Measurements from ENCODE around the gene FADS3.

The FADS3 gene

DNA sequence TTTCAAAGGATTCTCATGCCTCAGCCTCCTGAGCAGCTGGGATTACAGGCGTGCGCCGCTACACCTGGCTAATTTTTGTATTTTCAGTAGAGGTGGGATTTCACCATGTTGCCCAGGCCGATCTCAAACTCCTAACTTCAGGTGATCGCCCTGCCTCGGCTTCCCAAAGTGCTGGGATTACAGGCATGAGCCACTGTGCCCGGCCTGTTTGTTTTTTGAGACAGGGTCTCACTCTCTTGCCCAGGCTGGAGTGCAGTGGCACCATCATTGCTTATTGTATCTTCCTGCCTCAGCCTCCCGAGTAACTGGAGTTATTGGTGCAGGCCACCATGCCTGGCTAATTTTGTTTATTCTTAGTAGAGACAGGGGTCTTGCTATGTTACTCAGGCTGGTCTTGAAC lies 55.2 kb downstream of the FADS3 start:
- H3K4me1 ChIP-seq (ENCODE audit: insufficient read depth, low read length) = peaks cover 52% of the 10 kb centered on the region
- H3K9ac ChIP-seq (ENCODE audit: low read depth, low read length) = no peak overlapping the region
- peaks cover 88% of the 10 kb centered on the region for H3K79me2 ChIP-seq (ENCODE audit: insufficient read depth, low read length)
- H3K9me3 ChIP-seq (ENCODE audit: insufficient read depth, low read length, severe bottlenecking) = no peaks in the 10 kb centered on the region
- DNase-seq (no peak), ATAC-seq (ENCODE audit: insufficient read depth, low read depth) (no peak)
- no peak overlapping the region for H3K4me2 ChIP-seq (ENCODE audit: insufficient read depth, low read length)
- peaks cover 51% of the 10 kb centered on the region; the same call in 1 of the 2 replicates for H4K20me1 ChIP-seq (ENCODE audit: insufficient read depth, low read length)
- H3K27me3 ChIP-seq (ENCODE audit: insufficient read depth, low read length, poor library complexity) = no peaks in the 10 kb centered on the region
- H2AFZ ChIP-seq (ENCODE audit: low read depth, low read length) = no peak overlapping the region
- H3K27ac ChIP-seq (ENCODE audit: low read length) = peak overlapping the region; percentile 99
- H3K4me3 ChIP-seq (ENCODE audit: low read depth in 1 of 2, low read length in 2 of 2) = no peak overlapping the region
- peaks cover 80% of the 10 kb centered on the region for H3K36me3 ChIP-seq (ENCODE audit: insufficient read depth, low read length)
- TF ChIP-seq, protein P1, sequence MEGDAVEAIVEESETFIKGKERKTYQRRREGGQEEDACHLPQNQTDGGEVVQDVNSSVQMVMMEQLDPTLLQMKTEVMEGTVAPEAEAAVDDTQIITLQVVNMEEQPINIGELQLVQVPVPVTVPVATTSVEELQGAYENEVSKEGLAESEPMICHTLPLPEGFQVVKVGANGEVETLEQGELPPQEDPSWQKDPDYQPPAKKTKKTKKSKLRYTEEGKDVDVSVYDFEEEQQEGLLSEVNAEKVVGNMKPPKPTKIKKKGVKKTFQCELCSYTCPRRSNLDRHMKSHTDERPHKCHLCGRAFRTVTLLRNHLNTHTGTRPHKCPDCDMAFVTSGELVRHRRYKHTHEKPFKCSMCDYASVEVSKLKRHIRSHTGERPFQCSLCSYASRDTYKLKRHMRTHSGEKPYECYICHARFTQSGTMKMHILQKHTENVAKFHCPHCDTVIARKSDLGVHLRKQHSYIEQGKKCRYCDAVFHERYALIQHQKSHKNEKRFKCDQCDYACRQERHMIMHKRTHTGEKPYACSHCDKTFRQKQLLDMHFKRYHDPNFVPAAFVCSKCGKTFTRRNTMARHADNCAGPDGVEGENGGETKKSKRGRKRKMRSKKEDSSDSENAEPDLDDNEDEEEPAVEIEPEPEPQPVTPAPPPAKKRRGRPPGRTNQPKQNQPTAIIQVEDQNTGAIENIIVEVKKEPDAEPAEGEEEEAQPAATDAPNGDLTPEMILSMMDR (IDR thresholded peaks at IDR 0.05; ENCODE audit: borderline replicate concordance, extremely low read depth, low read length, poor library complexity, severe bottlenecking) = no peak
- no peak for TF ChIP-seq EZH2 (IDR thresholded peaks at IDR 0.05; ENCODE audit: borderline replicate concordance, low read depth, low read length, severe bottlenecking)

DNA sequence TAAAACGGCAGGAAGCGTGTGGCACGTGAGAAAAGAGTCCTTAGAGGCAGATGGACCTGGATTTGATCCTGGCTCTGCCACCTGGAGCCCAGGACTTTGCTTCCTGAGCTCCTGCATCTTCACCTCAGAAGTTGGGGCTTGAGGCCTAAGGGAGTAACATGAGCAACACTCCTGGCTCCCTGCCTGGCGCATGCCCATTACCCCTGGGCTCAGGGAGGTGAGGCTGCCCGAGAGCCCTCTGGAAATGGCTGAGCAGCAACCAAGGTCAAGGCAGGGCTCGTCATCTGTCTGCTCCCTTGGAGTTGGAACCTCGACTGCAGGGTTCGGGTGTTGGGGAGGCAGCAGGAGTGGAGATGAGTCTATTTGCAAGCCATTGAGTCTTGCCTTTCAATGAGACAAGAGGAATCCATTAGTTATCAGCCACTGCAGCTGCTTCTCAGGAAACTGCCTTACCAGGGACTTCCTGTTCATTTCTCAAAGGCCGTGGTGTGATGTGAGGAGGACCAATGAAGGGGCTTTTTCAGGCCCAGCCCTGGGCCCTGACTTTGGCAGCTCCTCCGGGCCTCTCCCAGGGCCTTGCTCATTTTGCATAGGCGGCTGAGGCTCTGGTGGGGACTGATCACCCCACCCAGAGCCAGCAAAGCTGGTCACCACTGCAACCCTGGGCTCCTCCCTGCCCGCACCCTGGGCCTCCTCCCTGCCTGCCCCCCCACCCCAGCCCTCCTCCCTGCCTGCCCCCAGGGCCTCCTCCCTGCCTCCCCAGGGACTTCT lies 56.9 kb downstream of the FADS3 start:
- DNase-seq (peak; percentile 93), ATAC-seq (ENCODE audit: insufficient read depth, low read depth) (peak; percentile 94)
- TF ChIP-seq, protein P1 (IDR thresholded peaks at IDR 0.05; ENCODE audit: borderline replicate concordance, extremely low read depth, low read length, poor library complexity, severe bottlenecking) = no peak
- TF ChIP-seq EZH2 (IDR thresholded peaks at IDR 0.05; ENCODE audit: borderline replicate concordance, low read depth, low read length, severe bottlenecking) = no peak
- Histone ChIP-seq H4K20me1 (ENCODE audit: insufficient read depth, low read length) (peaks cover 57% of the 10 kb centered on the region), H3K27me3 (ENCODE audit: insufficient read depth, low read length, poor library complexity) (no peaks in the 10 kb centered on the region), H3K9ac (ENCODE audit: low read depth, low read length) (peak overlapping the region; percentile 90), H2AFZ (ENCODE audit: low read depth, low read length) (peak overlapping the region; percentile 42), H3K79me2 (ENCODE audit: insufficient read depth, low read length) (peaks cover 93% of the 10 kb centered on the region), H3K9me3 (ENCODE audit: insufficient read depth, low read length, severe bottlenecking) (no peaks in the 10 kb centered on the region), H3K27ac (ENCODE audit: low read length) (peak overlapping the region; percentile 99), H3K4me2 (ENCODE audit: insufficient read depth, low read length) (peak overlapping the region; percentile 81), H3K36me3 (ENCODE audit: insufficient read depth, low read length) (peaks cover 80% of the 10 kb centered on the region), H3K4me1 (ENCODE audit: insufficient read depth, low read length) (peaks cover 69% of the 10 kb centered on the region), H3K4me3 (ENCODE audit: low read depth in 1 of 2, low read length in 2 of 2) (peak overlapping the region in 1 of 2 experiments; percentile 84; a peak in 2 of 4 replicates)

DNA sequence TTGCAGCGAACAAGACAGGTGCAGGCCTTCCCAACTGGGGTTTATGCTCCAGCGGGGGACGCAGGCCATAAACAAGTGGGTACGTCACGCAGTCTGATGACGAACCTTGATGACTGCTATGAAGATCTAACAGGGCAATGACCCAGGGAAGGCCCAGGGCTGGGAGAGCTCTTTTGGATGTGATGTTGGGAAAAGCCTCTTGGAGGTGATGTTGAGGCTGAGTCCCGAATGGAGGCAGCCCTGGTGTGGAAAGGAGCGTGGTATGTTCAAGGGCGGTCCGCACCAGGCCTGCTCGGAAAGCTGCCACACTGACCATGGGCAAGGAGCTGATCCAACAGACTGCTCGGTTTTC lies 57.4 kb downstream of the FADS3 start:
- TF ChIP-seq, protein P1 (IDR thresholded peaks at IDR 0.05; ENCODE audit: borderline replicate concordance, extremely low read depth, low read length, poor library complexity, severe bottlenecking) = peak; percentile 22
- no peak for TF ChIP-seq EZH2 (IDR thresholded peaks at IDR 0.05; ENCODE audit: borderline replicate concordance, low read depth, low read length, severe bottlenecking)
- DNase-seq = peak; percentile 26
- Histone ChIP-seq H3K4me3 (ENCODE audit: low read depth in 1 of 2, low read length in 2 of 2) (peak overlapping the region in 1 of 2 experiments; percentile 84; a peak in 2 of 4 replicates), H4K20me1 (ENCODE audit: insufficient read depth, low read length) (peaks cover 60% of the 10 kb centered on the region), H3K36me3 (ENCODE audit: insufficient read depth, low read length) (peaks cover 81% of the 10 kb centered on the region), H3K79me2 (ENCODE audit: insufficient read depth, low read length) (peaks cover 97% of the 10 kb centered on the region), H3K9me3 (ENCODE audit: insufficient read depth, low read length, severe bottlenecking) (no peaks in the 10 kb centered on the region), H3K27ac (ENCODE audit: low read length) (peak overlapping the region; percentile 99), H3K4me1 (ENCODE audit: insufficient read depth, low read length) (peaks cover 72% of the 10 kb centered on the region), H3K4me2 (ENCODE audit: insufficient read depth, low read length) (peak overlapping the region; percentile 81), H3K9ac (ENCODE audit: low read depth, low read length) (peak overlapping the region; percentile 90), H2AFZ (ENCODE audit: low read depth, low read length) (no peak overlapping the region), H3K27me3 (ENCODE audit: insufficient read depth, low read length, poor library complexity) (no peaks in the 10 kb centered on the region)
- no peak for ATAC-seq (ENCODE audit: insufficient read depth, low read depth)
